NT2/D1 (cell line): ENCODE measurements around the gene KCNQ1.

ENCODE experiments used
- YY1 ChIP-seq: IDR thresholded peaks from 2 replicates; pipeline ENCODE4 v1.6.1; 2011; ENCODE audit not compliant: insufficient read length, insufficient read depth
- ZNF274 ChIP-seq: IDR thresholded peaks from 2 replicates; pipeline ENCODE4 v1.6.1; 2011; ENCODE audit warnings: mild to moderate bottlenecking, low read depth, low read length

GRCh38 chr11:2709429-2709828 lies 264.6 kb downstream of the KCNQ1 start:
- TF ChIP-seq ZNF274 = no peak
- TF ChIP-seq YY1 = no peak
